ENCODE results near the gene MGST2.

MGST2 gene

DNA sequence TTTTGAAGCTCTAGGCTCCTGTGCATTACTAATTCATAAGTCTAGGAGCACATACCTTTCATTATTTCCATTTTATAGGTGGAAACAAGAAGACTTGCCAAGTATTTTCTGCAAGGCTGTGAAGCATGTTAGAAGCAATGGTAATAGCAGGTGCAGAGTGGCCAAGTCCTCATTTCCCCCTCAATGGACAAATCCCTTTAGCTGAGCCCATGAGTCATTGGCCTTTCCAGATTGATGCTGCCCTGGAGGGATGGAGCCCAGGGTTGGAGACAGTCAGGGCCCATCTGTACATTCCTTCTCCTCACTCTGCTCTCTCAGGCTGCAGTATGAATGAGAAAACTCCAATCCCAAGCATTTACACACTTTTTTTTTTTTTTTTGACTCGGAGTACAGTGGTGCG lies 6.6 kb downstream of the MGST2 start:
- no peaks in the 10 kb centered on the region for H3K27me3 ChIP-seq (ENCODE audit: control insufficient read depth, low read length)
- no peaks in the 10 kb centered on the region for H3K9me3 ChIP-seq (ENCODE audit: control insufficient read depth, insufficient read depth, low read length)
- no peak overlapping the region for H3K4me2 ChIP-seq (ENCODE audit: low read length)
- H3K4me1 ChIP-seq (ENCODE audit: control insufficient read depth, low read length): peaks cover 20% of the 10 kb centered on the region
- H3K9me2 ChIP-seq (replicated peaks; ENCODE audit: control insufficient read depth, low read length): no peaks in the 10 kb centered on the region
- no peaks in the 10 kb centered on the region for H3K36me3 ChIP-seq (ENCODE audit: control insufficient read depth, low read length)
- TF ChIP-seq, protein P1, sequence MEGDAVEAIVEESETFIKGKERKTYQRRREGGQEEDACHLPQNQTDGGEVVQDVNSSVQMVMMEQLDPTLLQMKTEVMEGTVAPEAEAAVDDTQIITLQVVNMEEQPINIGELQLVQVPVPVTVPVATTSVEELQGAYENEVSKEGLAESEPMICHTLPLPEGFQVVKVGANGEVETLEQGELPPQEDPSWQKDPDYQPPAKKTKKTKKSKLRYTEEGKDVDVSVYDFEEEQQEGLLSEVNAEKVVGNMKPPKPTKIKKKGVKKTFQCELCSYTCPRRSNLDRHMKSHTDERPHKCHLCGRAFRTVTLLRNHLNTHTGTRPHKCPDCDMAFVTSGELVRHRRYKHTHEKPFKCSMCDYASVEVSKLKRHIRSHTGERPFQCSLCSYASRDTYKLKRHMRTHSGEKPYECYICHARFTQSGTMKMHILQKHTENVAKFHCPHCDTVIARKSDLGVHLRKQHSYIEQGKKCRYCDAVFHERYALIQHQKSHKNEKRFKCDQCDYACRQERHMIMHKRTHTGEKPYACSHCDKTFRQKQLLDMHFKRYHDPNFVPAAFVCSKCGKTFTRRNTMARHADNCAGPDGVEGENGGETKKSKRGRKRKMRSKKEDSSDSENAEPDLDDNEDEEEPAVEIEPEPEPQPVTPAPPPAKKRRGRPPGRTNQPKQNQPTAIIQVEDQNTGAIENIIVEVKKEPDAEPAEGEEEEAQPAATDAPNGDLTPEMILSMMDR (IDR thresholded peaks at IDR 0.05; ENCODE audit: low read depth, low read length, poor library complexity, severe bottlenecking): no peak
- no peak for TF ChIP-seq EZH2phosphoT487 (IDR thresholded peaks at IDR 0.05; ENCODE audit: borderline replicate concordance, low read length)
- no peak overlapping the region for H3K4me3 ChIP-seq (ENCODE audit: low read length)
- no peaks in the 10 kb centered on the region for H4K20me1 ChIP-seq (ENCODE audit: control insufficient read depth, insufficient read depth, low read depth, low read length)
- H3K79me2 ChIP-seq (ENCODE audit: control insufficient read depth, low read length): 0 out of 2 replicates have a peak, but pooled peaks cover under 1% of the 10 kb centered on the region
- no peaks in the 10 kb centered on the region for H3F3A ChIP-seq (ENCODE audit: control insufficient read depth, insufficient read depth)
- no peak overlapping the region for H3K27ac ChIP-seq (ENCODE audit: low read depth, low read length)

DNA sequence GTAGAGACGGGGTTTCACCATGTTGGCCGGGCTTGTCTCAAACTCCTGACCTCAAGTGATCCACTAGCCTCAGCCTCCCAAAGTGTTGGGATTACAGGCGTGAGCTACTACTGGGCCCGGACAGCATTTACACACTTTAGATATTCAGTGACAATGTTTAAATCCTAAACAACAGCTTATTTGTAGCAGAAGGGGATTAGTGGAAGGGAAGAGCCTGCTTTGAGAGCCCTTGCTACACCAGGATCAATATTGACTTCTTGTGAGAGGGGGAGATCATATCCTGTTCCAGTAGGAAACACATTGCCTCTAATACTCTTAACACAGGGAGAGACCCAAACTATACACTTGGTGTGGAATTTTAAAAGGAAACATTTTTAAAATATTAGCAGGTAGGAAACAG lies 7.1 kb downstream of the MGST2 start:
- Histone ChIP-seq H3F3A (ENCODE audit: control insufficient read depth, insufficient read depth) (no peaks in the 10 kb centered on the region), H3K36me3 (ENCODE audit: control insufficient read depth, low read length) (no peaks in the 10 kb centered on the region), H3K27ac (ENCODE audit: low read depth, low read length) (no peak overlapping the region), H3K27me3 (ENCODE audit: control insufficient read depth, low read length) (no peaks in the 10 kb centered on the region), H4K20me1 (ENCODE audit: control insufficient read depth, insufficient read depth, low read depth, low read length) (no peaks in the 10 kb centered on the region), H3K79me2 (ENCODE audit: control insufficient read depth, low read length) (no peaks in the 10 kb centered on the region), H3K4me1 (ENCODE audit: control insufficient read depth, low read length) (peaks cover 20% of the 10 kb centered on the region), H3K4me2 (ENCODE audit: low read length) (no peak overlapping the region), H3K9me2 (replicated peaks; ENCODE audit: control insufficient read depth, low read length) (no peaks in the 10 kb centered on the region), H3K9me3 (ENCODE audit: control insufficient read depth, insufficient read depth, low read length) (no peaks in the 10 kb centered on the region), H3K4me3 (ENCODE audit: low read length) (no peak overlapping the region)
- no peak for TF ChIP-seq EZH2phosphoT487 (IDR thresholded peaks at IDR 0.05; ENCODE audit: borderline replicate concordance, low read length)

DNA sequence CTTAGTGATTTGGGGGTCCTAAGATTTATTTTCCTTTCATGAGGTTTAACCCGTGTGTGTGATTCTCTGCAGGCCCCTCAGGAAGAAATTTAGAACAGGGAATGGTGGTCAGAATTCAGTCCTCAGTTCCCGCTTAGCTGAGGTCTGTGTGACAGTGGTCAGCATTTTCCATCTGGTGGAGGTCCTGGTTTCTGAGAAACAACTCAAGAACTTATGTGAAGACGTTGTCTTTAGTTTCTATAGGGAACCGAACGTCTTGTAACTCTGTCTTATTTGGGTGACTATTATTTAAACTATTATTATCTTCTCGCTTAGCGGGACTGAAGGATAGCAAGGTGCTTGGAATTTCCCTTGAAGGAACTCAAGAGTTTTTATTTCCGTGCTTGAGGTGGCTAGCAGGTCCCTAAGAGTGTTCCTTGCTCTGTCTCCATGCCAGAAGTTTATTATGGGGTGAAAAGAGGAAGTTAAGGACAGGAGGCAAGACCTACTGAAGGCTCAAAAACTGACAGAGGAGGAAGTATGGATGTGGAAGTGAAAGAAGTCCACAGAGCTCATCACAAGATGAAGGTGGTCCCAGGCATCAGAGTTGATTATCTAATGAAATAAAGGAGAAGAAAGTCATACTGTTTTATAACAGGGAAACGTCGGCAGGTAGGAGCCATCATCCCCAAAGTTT lies 9.4 kb downstream of the MGST2 start:
- Histone ChIP-seq H3K9me3 (ENCODE audit: control insufficient read depth, insufficient read depth, low read length) (no peaks in the 10 kb centered on the region), H3K4me2 (ENCODE audit: low read length) (peak overlapping the region; percentile 62), H4K20me1 (ENCODE audit: control insufficient read depth, insufficient read depth, low read depth, low read length) (no peaks in the 10 kb centered on the region), H3K4me3 (ENCODE audit: low read length) (peak overlapping the region; percentile 52), H3K79me2 (ENCODE audit: control insufficient read depth, low read length) (no peaks in the 10 kb centered on the region), H3K27me3 (ENCODE audit: control insufficient read depth, low read length) (no peaks in the 10 kb centered on the region), H3K27ac (ENCODE audit: low read depth, low read length) (peak overlapping the region; percentile 41), H3F3A (ENCODE audit: control insufficient read depth, insufficient read depth) (no peaks in the 10 kb centered on the region), H3K9me2 (replicated peaks; ENCODE audit: control insufficient read depth, low read length) (no peaks in the 10 kb centered on the region), H3K4me1 (ENCODE audit: control insufficient read depth, low read length) (peaks cover 17% of the 10 kb centered on the region), H3K36me3 (ENCODE audit: control insufficient read depth, low read length) (no peaks in the 10 kb centered on the region; the same call in 1 of the 2 replicates)
- TF ChIP-seq, protein P1 (IDR thresholded peaks at IDR 0.05; ENCODE audit: low read depth, low read length, poor library complexity, severe bottlenecking): no peak
- no peak for TF ChIP-seq EZH2phosphoT487 (IDR thresholded peaks at IDR 0.05; ENCODE audit: borderline replicate concordance, low read length)

DNA sequence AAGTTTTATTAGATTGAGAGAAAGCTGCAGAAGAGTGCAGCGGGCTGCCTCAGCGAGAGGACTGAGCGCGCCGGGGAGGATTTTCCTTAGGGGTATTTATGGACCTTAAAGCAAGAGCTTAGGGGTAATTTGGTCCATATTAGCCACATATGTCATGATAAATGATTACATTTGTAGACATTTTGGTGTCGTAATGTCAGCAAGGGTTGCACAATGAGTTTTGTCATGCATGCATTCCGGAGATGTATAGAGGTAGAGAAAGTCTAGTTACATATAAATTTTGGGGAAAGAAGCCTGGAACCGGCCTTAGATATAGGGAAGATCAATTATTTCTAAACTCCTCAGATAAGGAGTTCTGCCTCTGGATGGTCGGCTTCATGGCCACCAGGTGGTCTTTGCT lies 10.0 kb downstream of the MGST2 start:
- Histone ChIP-seq H3K27ac (ENCODE audit: low read depth, low read length) (no peak overlapping the region), H3K9me2 (replicated peaks; ENCODE audit: control insufficient read depth, low read length) (no peaks in the 10 kb centered on the region), H4K20me1 (ENCODE audit: control insufficient read depth, insufficient read depth, low read depth, low read length) (no peaks in the 10 kb centered on the region), H3K4me3 (ENCODE audit: low read length) (no peak overlapping the region), H3K79me2 (ENCODE audit: control insufficient read depth, low read length) (no peaks in the 10 kb centered on the region), H3K9me3 (ENCODE audit: control insufficient read depth, insufficient read depth, low read length) (no peaks in the 10 kb centered on the region), H3K4me1 (ENCODE audit: control insufficient read depth, low read length) (peaks cover 17% of the 10 kb centered on the region), H3K27me3 (ENCODE audit: control insufficient read depth, low read length) (no peaks in the 10 kb centered on the region), H3F3A (ENCODE audit: control insufficient read depth, insufficient read depth) (no peaks in the 10 kb centered on the region), H3K4me2 (ENCODE audit: low read length) (peak overlapping the region; percentile 62), H3K36me3 (ENCODE audit: control insufficient read depth, low read length) (no peaks in the 10 kb centered on the region; the same call in 1 of the 2 replicates)
- TF ChIP-seq EZH2phosphoT487 (IDR thresholded peaks at IDR 0.05; ENCODE audit: borderline replicate concordance, low read length): no peak
- TF ChIP-seq, protein P1 (IDR thresholded peaks at IDR 0.05; ENCODE audit: low read depth, low read length, poor library complexity, severe bottlenecking): no peak

Data from DOHH2 (cell line).